Measurements from ENCODE around the gene XPA. TPM values are rescaled to one million over a fixed set of nuclear protein-coding genes. Genes with fewer than 3 reads are reported as not detected.

XPA gene
- total RNA-seq, 8 experiments from 2014 or later = 10.4 to 24.5 (median 15.4) TPM

GRCh38 chr9:97668485-97668884 lies 28.7 kb downstream of the XPA start:
- ATAC-seq (replicated peaks in 6 of 8) = no peak
- 79 to 100% (median 100%) methylated on average over 1 to 3 of the region's 3 CpGs; no CpG with 5 or more reads in 2 of the 10 experiments for WGBS, 10 experiments
- Histone ChIP-seq H3K4me3 (no peak overlapping the region), H3K4me1 (replicated peaks in 1 of 2) (no peaks in the 10 kb centered on the region), H3K27ac (no peak overlapping the region)
- in situ Hi-C loops (cut with MboI; ENCODE audit: low pct_unique_long_range_greater_than_20kb in 2 of 9, low sequenced_read_pairs in 9 of 9, unreplicated experiment in 9 of 9) = no loop called here

GRCh38 chr9:97666907-97667686 lies 30.0 kb downstream of the XPA start:
- in situ Hi-C loops (cut with MboI; ENCODE audit: low pct_unique_long_range_greater_than_20kb in 2 of 9, low sequenced_read_pairs in 9 of 9, unreplicated experiment in 9 of 9) = no loop called here
- Histone ChIP-seq H3K4me3 (no peak overlapping the region), H3K4me1 (replicated peaks in 1 of 2) (no peaks in the 10 kb centered on the region), H3K27ac (no peak overlapping the region)
- no peak for ATAC-seq (replicated peaks in 6 of 8)
- WGBS, 10 experiments = 60 to 100% (median 91%) methylated on average over 1 to 5 of the region's 5 CpGs

GRCh38 chr9:97665742-97666141 lies 31.4 kb downstream of the XPA start:
- Histone ChIP-seq H3K4me3 (no peak overlapping the region), H3K4me1 (replicated peaks in 1 of 2) (no peaks in the 10 kb centered on the region), H3K27ac (no peak overlapping the region)
- ATAC-seq (replicated peaks in 6 of 8) = no peak
- WGBS, 10 experiments = 60 to 100% (median 91%) methylated on average over 1 to 3 of the region's 3 CpGs; no CpG with 5 or more reads in 4 of the 10 experiments
- in situ Hi-C loops (cut with MboI; ENCODE audit: low pct_unique_long_range_greater_than_20kb in 2 of 9, low sequenced_read_pairs in 9 of 9, unreplicated experiment in 9 of 9) = no loop called here

GRCh38 chr9:97660847-97661246 lies 36.3 kb downstream of the XPA start:
- 89 to 100% (median 100%) methylated on average over 2 of the region's 2 CpGs; no CpG with 5 or more reads in 2 of the 10 experiments for whole genome bisulfite sequencing, 10 experiments
- no peak for ATAC-seq (replicated peaks in 6 of 8)
- Histone ChIP-seq H3K4me3 (no peak overlapping the region), H3K4me1 (replicated peaks in 1 of 2) (no peaks in the 10 kb centered on the region), H3K27ac (no peak overlapping the region)
- in situ Hi-C loops (cut with MboI; ENCODE audit: low pct_unique_long_range_greater_than_20kb in 2 of 9, low sequenced_read_pairs in 9 of 9, unreplicated experiment in 9 of 9) = no loop called here

- H3K27ac ChIP-seq = no peak overlapping the region
- no peak overlapping the region for H3K4me3 ChIP-seq
- in situ Hi-C loops (cut with MboI; ENCODE audit: low pct_unique_long_range_greater_than_20kb in 2 of 9, low sequenced_read_pairs in 9 of 9, unreplicated experiment in 9 of 9) = no loop called here
- ATAC-seq (replicated peaks in 6 of 8) = no peak
- 77 to 100% (median 87%) methylated on average over 3 to 5 of the region's 5 CpGs; no CpG with 5 or more reads in 2 of the 10 experiments for WGBS, 10 experiments
- H3K4me1 ChIP-seq (replicated peaks in 1 of 2) = no peaks in the 10 kb centered on the region
Measured at GRCh38 chr9:97660340-97660739, 36.8 kb downstream of the XPA start.

- in situ Hi-C loops (cut with MboI; ENCODE audit: low pct_unique_long_range_greater_than_20kb in 2 of 9, low sequenced_read_pairs in 9 of 9, unreplicated experiment in 9 of 9) = no loop called here
- no peak for ATAC-seq (replicated peaks in 6 of 8)
- H3K4me1 ChIP-seq (replicated peaks in 1 of 2) = no peaks in the 10 kb centered on the region
- WGBS, 10 experiments = 80 to 100% (median 94%) methylated on average over 1 to 3 of the region's 3 CpGs
- no peak overlapping the region for H3K27ac ChIP-seq
- no peak overlapping the region for H3K4me3 ChIP-seq
Measured at GRCh38 chr9:97659771-97660170, 37.4 kb downstream of the XPA start.

- no peaks in the 10 kb centered on the region for H3K4me1 ChIP-seq (replicated peaks in 1 of 2)
- H3K4me3 ChIP-seq = no peak overlapping the region
- in situ Hi-C loops (cut with MboI; ENCODE audit: low pct_unique_long_range_greater_than_20kb in 2 of 9, low sequenced_read_pairs in 9 of 9, unreplicated experiment in 9 of 9) = no loop called here
- no peak for ATAC-seq (replicated peaks in 6 of 8)
- H3K27ac ChIP-seq = no peak overlapping the region
- WGBS, 10 experiments = 0 to 100% (median 86%) methylated on average over 1 of the region's 1 CpG; no CpG with 5 or more reads in 3 of the 10 experiments
Measured at GRCh38 chr9:97658707-97659106, 38.4 kb downstream of the XPA start.

GRCh38 chr9:97651646-97652045 lies 45.5 kb downstream of the XPA start:
- H3K4me1 ChIP-seq (replicated peaks in 1 of 2) = no peaks in the 10 kb centered on the region
- WGBS, 10 experiments = 83 to 100% (median 98%) methylated on average over 1 to 3 of the region's 3 CpGs; no CpG with 5 or more reads in 2 of the 10 experiments
- no peak overlapping the region for H3K27ac ChIP-seq
- ATAC-seq (replicated peaks in 6 of 8) = no peak
- H3K4me3 ChIP-seq = no peak overlapping the region
- in situ Hi-C loops (cut with MboI; ENCODE audit: low pct_unique_long_range_greater_than_20kb in 2 of 9, low sequenced_read_pairs in 9 of 9, unreplicated experiment in 9 of 9) = no loop called here

- no peak overlapping the region for H3K4me3 ChIP-seq
- no peaks in the 10 kb centered on the region for H3K4me1 ChIP-seq (replicated peaks in 1 of 2)
- in situ Hi-C loops (cut with MboI; ENCODE audit: low pct_unique_long_range_greater_than_20kb in 2 of 9, low sequenced_read_pairs in 9 of 9, unreplicated experiment in 9 of 9) = no loop called here
- no peak for ATAC-seq (replicated peaks in 6 of 8)
- no peak overlapping the region for H3K27ac ChIP-seq
- 88 to 100% (median 96%) methylated on average over 2 to 5 of the region's 5 CpGs; no CpG with 5 or more reads in 2 of the 10 experiments for WGBS, 10 experiments
Measured at GRCh38 chr9:97647996-97648395, 49.1 kb downstream of the XPA start.

- in situ Hi-C loops (cut with MboI; ENCODE audit: low pct_unique_long_range_greater_than_20kb in 2 of 9, low sequenced_read_pairs in 9 of 9, unreplicated experiment in 9 of 9) = no loop called here
- ATAC-seq (replicated peaks in 6 of 8) = no peak
- no peak overlapping the region for H3K4me3 ChIP-seq
- peaks cover 0 to 4% of the 10 kb centered on the region in 2 donors for H3K4me1 ChIP-seq (replicated peaks in 1 of 2)
- H3K27ac ChIP-seq = no peak overlapping the region
Measured at GRCh38 chr9:97645720-97646119, 51.4 kb downstream of the XPA start.

- H3K4me3 ChIP-seq = no peak overlapping the region
- H3K27ac ChIP-seq = no peak overlapping the region
- in situ Hi-C loops (cut with MboI; ENCODE audit: low pct_unique_long_range_greater_than_20kb in 2 of 9, low sequenced_read_pairs in 9 of 9, unreplicated experiment in 9 of 9) = no loop called here
- WGBS, 10 experiments = 63 to 100% (median 87%) methylated on average over 1 to 2 of the region's 2 CpGs; no CpG with 5 or more reads in 2 of the 10 experiments
- ATAC-seq (replicated peaks in 6 of 8) = peak; percentile 39 to 84 (median 70)
- H3K4me1 ChIP-seq (replicated peaks in 1 of 2) = peaks cover 24 to 26% of the 10 kb centered on the region in 2 donors
Measured at GRCh38 chr9:97640325-97640724, 56.8 kb downstream of the XPA start.

GRCh38 chr9:97638666-97639065 lies 58.5 kb downstream of the XPA start:
- in situ Hi-C loops (cut with MboI; ENCODE audit: low pct_unique_long_range_greater_than_20kb in 2 of 9, low sequenced_read_pairs in 9 of 9, unreplicated experiment in 9 of 9) = no loop called here
- WGBS, 10 experiments = 50 to 100% (median 82%) methylated on average over 1 to 3 of the region's 3 CpGs; no CpG with 5 or more reads in 4 of the 10 experiments
- Histone ChIP-seq H3K27ac (no peak overlapping the region), H3K4me3 (no peak overlapping the region), H3K4me1 (replicated peaks in 1 of 2) (peaks cover 28 to 33% of the 10 kb centered on the region in 2 donors)
- peak in 2 of 8 experiments; percentile 21 to 49 for ATAC-seq (replicated peaks in 6 of 8)

GRCh38 chr9:97636903-97637302 lies 60.2 kb downstream of the XPA start:
- in situ Hi-C loops (cut with MboI; ENCODE audit: low pct_unique_long_range_greater_than_20kb in 2 of 9, low sequenced_read_pairs in 9 of 9, unreplicated experiment in 9 of 9) = no loop called here
- H3K4me1 ChIP-seq (replicated peaks in 1 of 2) = peaks cover 24 to 33% of the 10 kb centered on the region in 2 donors
- no peak overlapping the region for H3K27ac ChIP-seq
- no peak for ATAC-seq (replicated peaks in 6 of 8)
- WGBS, 10 experiments = 69 to 100% (median 89%) methylated on average over 1 to 3 of the region's 3 CpGs; no CpG with 5 or more reads in 2 of the 10 experiments
- no peak overlapping the region for H3K4me3 ChIP-seq

- Histone ChIP-seq H3K4me3 (peak overlapping the region; percentile 73 to 93 (median 85)), H3K27ac (no peak overlapping the region), H3K4me1 (replicated peaks in 1 of 2) (peaks cover 26 to 40% of the 10 kb centered on the region in 2 donors)
- in situ Hi-C loops (cut with MboI; ENCODE audit: low pct_unique_long_range_greater_than_20kb in 2 of 9, low sequenced_read_pairs in 9 of 9, unreplicated experiment in 9 of 9) = no loop called here
- ATAC-seq (replicated peaks in 6 of 8) = no peak
- WGBS, 10 experiments = 33 to 70% (median 67%) methylated on average over 1 to 7 of the region's 7 CpGs; no CpG with 5 or more reads in 2 of the 10 experiments
Measured at GRCh38 chr9:97635026-97635425, 62.1 kb downstream of the XPA start.
